HepG2 (cell line): ENCODE measurements around the gene CHRFAM7A. TPM values are rescaled to one million over a fixed set of nuclear protein-coding genes. Genes with fewer than 3 reads are reported as not detected.
"Not testable (repeated sequence)": the region's sequence is repeated elsewhere in the genome, so short reads cannot be mapped to it uniquely, and the experiment has no call there.

Experiments used
- ATAC-seq: fragments of 200-7000 bp; cut with Tn5 transposase; 3 replicates; pipeline ENCODE4 v1.9.1; 2020; ENCODE audit warnings: mild to moderate bottlenecking, moderate library complexity
- BruUV-seq: library from RNA; stranded (reverse); fragments of 400-500 nt; replicated peaks from 2 replicates; lab custom pipeline; 2021; lab: Mats Ljungman, UMichigan
- CTCF ChIA-PET: fragments of 300-600 bp; formaldehyde crosslinking; extraction: SDS; loops from one replicate; lab custom pipeline; 2021; ENCODE audit warnings: low total read pairs, inconsistent platforms, low intra/inter-chr PET ratio; lab: Yijun Ruan, JAX
- POLR2A ChIA-PET: fragments of 350-600 bp; sonication (Branson Sonifier 250); formaldehyde crosslinking; loops from one replicate; lab custom pipeline; 2020; ENCODE audit warnings: antibody characterized with exemption, inconsistent platforms; lab: Yijun Ruan, JAX
- DNase-seq: peaks from one replicate; pipeline ENCODE4 v3.0.0-alpha.2; 2015; ENCODE audit warnings: low spot score
- FAIRE-seq: peaks from 3 replicates; lab custom pipeline; 2011; peaks lifted over from hg19 to GRCh38; lab: Jason Lieb, UNC
- H2AFZ ChIP-seq: one replicate; pipeline ENCODE4 v1.6.1; 2011; ENCODE audit warnings: low read length, inconsistent platforms
- H3K27ac ChIP-seq: fragments of 300-600 bp; 3 replicates; pipeline ENCODE4 v1.8.0; 2011; ENCODE audit warnings: mixed run types, mild to moderate bottlenecking, mixed read lengths, low read length, inconsistent platforms; ENCODE audit not compliant: insufficient read depth; ENCODE audit errors: extremely low read length
- H3K27me3 ChIP-seq, 2 experiments: fragments of 200-600 bp in 1 of 2; 2 replicates in 1 of 2; 3 replicates in 1 of 2; pipeline versions ENCODE4 v1.6.0 to v1.8.0; 2011; ENCODE audit warnings: low read length in 2 of 2, mild to moderate bottlenecking in 2 of 2, moderate library complexity in 2 of 2, inconsistent platforms in 1 of 2; ENCODE audit not compliant: insufficient read depth in 2 of 2, control insufficient read depth in 1 of 2
- H3K36me3 ChIP-seq, 2 experiments: fragments of 200-600 bp in 1 of 2; replicated peaks in 1 of 2; 2 replicates in 1 of 2; 3 replicates in 1 of 2; pipeline versions ENCODE4 v1.5.1 to v1.8.0; 2011; ENCODE audit warnings: low read length in 2 of 2, inconsistent platforms in 1 of 2; ENCODE audit not compliant: insufficient read depth in 2 of 2, control insufficient read depth in 1 of 2
- H3K4me1 ChIP-seq: 2 replicates; pipeline ENCODE4 v1.5.1; 2012; ENCODE audit warnings: low read length, inconsistent platforms; ENCODE audit not compliant: insufficient read depth
- H3K4me2 ChIP-seq: 2 replicates; pipeline ENCODE4 v1.6.0; 2011; ENCODE audit warnings: low read depth, low read length, inconsistent platforms
- H3K4me3 ChIP-seq, 3 experiments: fragments of 200-600 bp in 1 of 3; sonication (generic), shearing (Covaris generic) in 1 of 3; replicated peaks in 1 of 3; 2 replicates each; pipeline ENCODE4 v1.5.1; 2011 to 2016; ENCODE audit warnings: low read length in 3 of 3, inconsistent platforms in 2 of 3, low read depth in 2 of 3, mild to moderate bottlenecking in 2 of 3, control low read depth in 1 of 3, mixed read lengths in 1 of 3; ENCODE audit not compliant: insufficient read depth in 1 of 3
- H3K79me2 ChIP-seq: one replicate; pipeline ENCODE4 v1.6.1; 2011; ENCODE audit warnings: low read length, inconsistent platforms; ENCODE audit not compliant: insufficient read depth
- H3K9ac ChIP-seq: 2 replicates; pipeline ENCODE4 v1.6.0; 2011; ENCODE audit warnings: mild to moderate bottlenecking, low read depth, low read length, inconsistent platforms; ENCODE audit not compliant: insufficient read depth
- H3K9me3 ChIP-seq: 2 replicates; pipeline ENCODE4 v1.5.1; 2012; ENCODE audit warnings: mild to moderate bottlenecking, low read length
- H4K20me1 ChIP-seq: 2 replicates; pipeline ENCODE4 v1.6.0; 2011; ENCODE audit warnings: inconsistent platforms, mild to moderate bottlenecking, low read length, moderate library complexity; ENCODE audit not compliant: insufficient read depth
- BCL6 ChIP-seq: IDR thresholded peaks from 2 replicates; pipeline ENCODE4 v1.6.1; 2016; ENCODE audit warnings: missing genetic modification reagents, missing compliant biosample characterization
- STAG1 ChIP-seq: sonication (generic); formaldehyde crosslinking; IDR thresholded peaks from 2 replicates; pipeline ENCODE4 v1.4.0; 2020; ENCODE audit warnings: missing genetic modification reagents
- WGBS: methylation state at CpG from one replicate; pipeline ENCODE4 v1.1.6; 2017; ENCODE audit warnings: low lambda C conversion rate; 5-methylcytosine and 5-hydroxymethylcytosine counted together
- in situ Hi-C: cut with HindIII; loops from 2 replicates; pipeline ENCODE4 v1.10.0; 2017; ENCODE audit warnings: low pct_unique_long_range_greater_than_20kb; ENCODE audit not compliant: extremely low pct_ligation_motif_present
- intact Hi-C: fragments of 100-400 bp; cut with micrococcal nuclease; formaldehyde crosslinking; loops from one replicate; pipeline ENCODE4 v1.10.0; 2022; ENCODE audit not compliant: unreplicated experiment
- polyA plus RNA-seq, 8 experiments: library from polyadenylated mRNA; depleted of rRNA in 3 of 8; stranded (reverse) in 7 of 8; unstranded in 1 of 8; fragments of >200 nt; fragmentation: Illumina TruSeq in 4 of 8; extraction: Trizol in 4 of 8; gene quantifications; 2 replicates each; pipeline versions ENCODE4 v1.2.1 to v1.2.3, GENCODE V29; 2011 to 2016; ENCODE audit warnings: low read depth in 4 of 8, missing spikeins in 1 of 8, mixed read lengths in 1 of 8; ENCODE audit not compliant: insufficient read depth in 1 of 8
- total RNA-seq, 5 experiments: library from RNA; depleted of rRNA; stranded (reverse); fragments of >200 nt; fragmentation: Illumina TruSeq; extraction: Trizol; gene quantifications; 2 replicates each; pipeline ENCODE4 v1.2.3, GENCODE V29; 2016; ENCODE audit warnings: low read depth in 1 of 5

The CHRFAM7A gene
- total and polyA plus RNA-seq, 2 of the 13 experiments (the other 11 are each of a cell fraction or from before 2014, with no cell fraction given) = 1.2 to 1.7 TPM

- H3K4me1 ChIP-seq, H3K4me3 ChIP-seq, FAIRE-seq, H3K27me3 ChIP-seq, POLR2A ChIA-PET, H3K36me3 ChIP-seq, H3K9me3 ChIP-seq, H3K79me2 ChIP-seq, intact Hi-C loops, H2AFZ ChIP-seq, H3K27ac ChIP-seq, H3K4me2 ChIP-seq, H3K9ac ChIP-seq, DNase-seq, CTCF ChIA-PET, BruUV-seq, in situ Hi-C loops, H4K20me1 ChIP-seq: not testable (repeated sequence)
- ATAC-seq = peak; percentile 80
- peak; percentile 72 for TF ChIP-seq BCL6
- TF ChIP-seq STAG1 (CRISPR knock-in tag) = peak; percentile 31
- 0% methylated on average over 2 of the region's 6 CpGs for WGBS
Observed at GRCh38 chr15:30398988-30399387, 5.6 kb upstream of the CHRFAM7A start.

GRCh38 chr15:30393664-30393991 is 288 bp upstream of the CHRFAM7A start:
- in situ Hi-C loops, H3K36me3 ChIP-seq, H2AFZ ChIP-seq, H3K27ac ChIP-seq, POLR2A ChIA-PET, H4K20me1 ChIP-seq, DNase-seq, H3K27me3 ChIP-seq, H3K9ac ChIP-seq, BruUV-seq, intact Hi-C loops, H3K79me2 ChIP-seq, H3K4me2 ChIP-seq, CTCF ChIA-PET, H3K4me1 ChIP-seq, H3K9me3 ChIP-seq, H3K4me3 ChIP-seq, FAIRE-seq: not testable (repeated sequence)
- peak; percentile 76 for ATAC-seq
- WGBS = 0% methylated on average over 2 of the region's 23 CpGs

GRCh38 chr15:30386318-30386887 is 6.9 kb downstream of the CHRFAM7A start:
- H3K4me1 ChIP-seq, H3K79me2 ChIP-seq, POLR2A ChIA-PET, CTCF ChIA-PET, H3K4me3 ChIP-seq, H3K9ac ChIP-seq, H3K27ac ChIP-seq, FAIRE-seq, H2AFZ ChIP-seq, H3K9me3 ChIP-seq, DNase-seq, H3K36me3 ChIP-seq, intact Hi-C loops, H3K4me2 ChIP-seq, in situ Hi-C loops, H3K27me3 ChIP-seq, H4K20me1 ChIP-seq, ATAC-seq, BruUV-seq: not testable (repeated sequence)
- WGBS = no CpG with 5 or more reads among the region's 6 CpGs

- CTCF ChIA-PET, H3K9me3 ChIP-seq, H3K9ac ChIP-seq, H3K4me2 ChIP-seq, BruUV-seq, H3K4me3 ChIP-seq, DNase-seq, H3K36me3 ChIP-seq, H3K4me1 ChIP-seq, H2AFZ ChIP-seq, in situ Hi-C loops, FAIRE-seq, H3K79me2 ChIP-seq, POLR2A ChIA-PET, H3K27ac ChIP-seq, H4K20me1 ChIP-seq, H3K27me3 ChIP-seq, intact Hi-C loops: not testable (repeated sequence)
- peak; percentile 40 for ATAC-seq
- WGBS = no CpG with 5 or more reads among the region's 5 CpGs
Observed at GRCh38 chr15:30377082-30377413, 16.3 kb downstream of the CHRFAM7A start.
